Activated CD4-positive, alpha-beta T cell treated with anti-CD3 and anti-CD28 coated beads, Interleukin-10, Interleukin-2, amounts not matched to agents 100 ng/mL and 50 ng/mL, durations not matched to agents 16 hours and 8 hours (primary cell): ENCODE data around the gene CTNNA2.

Experiments used
- DNase-seq: peaks from one replicate; pipeline ENCODE4 v3.0.0-alpha.2; 2020

The CTNNA2 gene

GRCh38 chr2:79862756-79863155 is 349.9 kb downstream of the CTNNA2 start:
- DNase-seq = no peak

DNA sequence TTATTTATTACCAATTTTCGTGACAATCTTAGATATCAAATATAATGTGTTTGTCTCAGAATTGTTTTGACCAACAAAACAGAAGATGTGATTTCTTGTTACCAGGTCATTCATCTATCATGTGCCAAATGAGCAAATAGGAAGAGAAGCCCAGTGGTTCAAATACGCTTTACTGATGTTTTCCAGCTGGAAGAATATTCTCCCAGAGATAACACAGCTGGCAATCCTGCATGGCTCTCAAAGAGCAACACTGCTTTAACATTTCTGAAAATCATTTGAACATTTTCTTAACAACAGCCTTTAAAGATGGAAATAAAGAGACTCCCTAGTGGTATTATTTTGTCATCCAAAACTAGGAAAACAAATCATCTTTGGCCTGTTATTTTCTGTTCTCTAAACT is 359.8 kb downstream of the CTNNA2 start:
- DNase-seq = no peak

GRCh38 chr2:79874015-79874414 is 361.2 kb downstream of the CTNNA2 start:
- no peak for DNase-seq

GRCh38 chr2:79876430-79876829 is 363.6 kb downstream of the CTNNA2 start:
- DNase-seq = no peak

DNA sequence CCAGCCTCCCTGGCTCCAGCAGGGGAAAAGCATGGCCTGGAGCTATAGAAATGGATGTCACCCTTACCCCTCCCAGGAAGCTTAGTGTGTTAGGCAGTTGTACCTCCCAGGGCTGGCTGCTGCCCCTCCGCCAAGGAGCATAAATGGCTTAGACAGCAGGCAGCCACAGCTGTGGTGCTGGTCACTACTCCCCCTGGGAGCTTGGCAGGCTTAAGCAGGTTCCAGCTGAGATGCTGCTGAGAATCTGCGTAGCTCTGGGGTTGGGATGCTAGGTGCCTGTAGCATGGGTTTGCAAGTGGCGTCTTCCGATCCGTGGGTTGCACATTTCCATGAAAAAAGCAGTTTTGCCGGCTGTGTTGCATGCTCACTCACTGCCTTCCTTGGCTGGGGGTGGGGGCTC is 369.7 kb downstream of the CTNNA2 start:
- no peak for DNase-seq

GRCh38 chr2:79887747-79888374 is 375.0 kb downstream of the CTNNA2 start:
- DNase-seq = peak; percentile 51

DNA sequence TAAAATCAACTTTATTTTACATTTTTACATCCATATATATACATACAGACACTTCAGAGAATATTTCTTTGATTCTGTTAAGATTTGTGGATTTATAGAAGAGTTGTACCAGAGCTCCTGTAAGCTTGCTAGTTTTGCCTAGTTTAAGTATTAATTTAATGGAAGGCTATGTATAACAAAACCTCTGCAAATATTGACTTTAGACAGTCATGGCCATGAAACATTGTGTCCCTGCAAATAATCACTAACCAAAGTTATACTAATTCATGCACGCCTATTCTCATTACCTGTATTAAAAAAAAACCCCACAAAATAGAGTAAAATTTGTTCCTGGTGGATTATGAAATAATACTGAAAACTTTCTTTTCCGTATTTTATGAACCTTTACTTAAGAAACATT is 379.3 kb downstream of the CTNNA2 start:
- no peak for DNase-seq

- DNase-seq = no peak
Observed at GRCh38 chr2:79899196-79899595, 386.3 kb downstream of the CTNNA2 start.

GRCh38 chr2:79901161-79901560 is 388.3 kb downstream of the CTNNA2 start:
- no peak for DNase-seq

DNA sequence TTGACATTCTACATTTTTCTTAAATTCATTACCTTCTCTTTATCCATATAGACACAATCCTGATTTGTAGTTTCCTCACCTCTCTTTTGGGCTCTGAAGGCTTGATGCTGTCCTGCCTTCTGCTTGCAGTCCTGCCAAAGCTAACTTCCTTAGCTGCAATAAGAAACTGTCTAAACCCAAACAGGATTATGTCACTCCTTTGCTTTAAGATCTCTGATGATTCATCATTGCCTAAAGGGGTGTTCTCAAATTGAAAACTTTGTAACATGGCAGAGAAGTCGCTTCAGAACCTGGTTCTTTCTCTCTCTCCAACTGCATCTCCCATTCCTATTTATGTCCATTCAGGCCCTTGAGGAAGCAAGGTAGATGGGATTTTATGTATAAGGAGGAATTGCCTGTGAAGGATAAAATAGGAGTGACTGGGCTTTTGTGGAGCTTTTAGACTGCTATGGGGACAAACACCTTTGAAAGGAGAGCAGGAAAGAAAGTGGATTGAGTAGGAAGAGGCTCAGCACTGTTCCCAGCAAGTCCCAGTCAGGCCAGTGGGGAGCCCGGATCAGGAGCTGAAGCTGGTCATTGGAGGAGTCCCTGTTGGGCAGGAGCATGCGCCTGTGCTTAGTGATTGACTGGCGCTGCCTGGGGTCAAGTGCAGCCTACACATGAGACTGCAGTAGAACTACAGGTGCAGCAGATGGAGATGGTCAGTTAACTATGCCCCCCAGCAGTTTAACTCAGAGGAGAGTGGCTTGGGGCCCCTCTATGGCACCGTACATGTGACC is 390.6 kb downstream of the CTNNA2 start:
- DNase-seq = no peak

GRCh38 chr2:79906139-79906890 is 393.5 kb downstream of the CTNNA2 start:
- DNase-seq = no peak

DNA sequence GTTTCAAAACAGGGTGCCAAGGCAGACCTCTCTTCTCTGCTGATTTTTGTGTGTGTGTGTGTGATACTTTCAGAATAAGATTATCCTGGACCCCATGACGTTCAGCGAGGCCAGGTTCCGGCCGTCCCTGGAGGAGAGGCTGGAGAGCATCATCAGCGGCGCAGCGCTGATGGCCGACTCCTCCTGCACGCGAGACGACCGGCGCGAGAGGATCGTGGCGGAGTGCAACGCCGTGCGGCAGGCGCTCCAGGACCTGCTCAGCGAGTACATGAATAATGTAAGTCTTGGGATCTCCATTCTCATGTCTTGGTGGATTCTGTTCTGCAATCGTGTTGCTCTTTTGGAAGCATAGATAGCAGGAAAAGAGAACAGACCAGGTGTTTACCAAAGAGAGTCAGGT is 396.7 kb downstream of the CTNNA2 start:
- no peak for DNase-seq

GRCh38 chr2:79910643-79911042 is 397.8 kb downstream of the CTNNA2 start:
- DNase-seq = no peak

GRCh38 chr2:79915455-79915854 is 402.6 kb downstream of the CTNNA2 start:
- DNase-seq = no peak

- DNase-seq = no peak
Observed at GRCh38 chr2:79916285-79916684, 403.4 kb downstream of the CTNNA2 start.

GRCh38 chr2:79920512-79921076 is 407.7 kb downstream of the CTNNA2 start:
- no peak for DNase-seq

DNA sequence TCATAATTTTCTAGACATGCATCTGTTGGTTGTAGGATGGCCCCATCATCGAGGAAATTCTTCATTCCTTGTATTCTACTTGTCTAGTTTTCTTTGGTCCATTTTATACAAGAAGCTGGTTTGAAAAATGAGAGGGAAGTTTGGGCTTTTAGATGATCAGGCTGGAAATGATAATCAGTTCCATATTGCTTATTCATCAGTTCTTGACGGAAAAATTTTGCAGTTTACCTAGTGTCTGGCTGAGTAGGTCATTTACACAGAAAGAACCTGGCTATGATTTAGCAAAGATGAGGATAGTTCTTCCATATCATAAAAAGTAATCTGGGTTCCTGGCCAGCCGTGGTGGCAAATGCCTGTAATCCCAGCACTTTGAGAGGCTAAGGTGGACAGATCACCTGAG is 416.8 kb downstream of the CTNNA2 start:
- no peak for DNase-seq

DNA sequence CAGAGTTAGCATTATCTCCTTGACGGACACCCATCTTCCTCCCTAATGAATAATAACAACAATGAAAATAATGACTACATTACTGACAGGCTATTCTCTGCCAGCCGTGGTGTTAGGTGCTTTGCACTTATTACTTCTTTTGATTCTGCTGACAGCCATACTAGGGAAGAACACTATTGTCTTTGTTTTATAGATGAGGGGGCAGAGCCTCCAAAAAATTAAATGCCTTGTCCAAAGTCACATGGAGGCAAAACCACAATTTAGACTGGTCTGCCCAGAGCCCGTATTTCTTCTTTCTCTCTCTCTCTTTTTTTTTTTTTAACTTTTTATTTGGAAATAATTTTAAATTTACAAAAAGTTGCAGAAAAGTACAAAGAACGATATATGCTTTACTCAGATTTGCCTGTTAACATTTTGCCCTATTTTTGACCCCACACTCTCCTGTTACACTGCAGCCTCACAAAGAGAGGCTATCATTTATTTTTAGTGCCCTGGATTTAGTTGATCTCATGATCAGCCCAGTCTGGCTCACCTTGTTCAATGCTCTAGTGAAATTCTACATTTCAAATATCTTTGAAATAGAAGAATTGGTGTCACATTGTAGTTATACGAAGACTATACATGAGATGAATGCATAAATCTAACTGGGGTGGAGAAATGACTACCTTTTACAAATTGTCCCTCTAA is 422.3 kb downstream of the CTNNA2 start:
- no peak for DNase-seq

DNA sequence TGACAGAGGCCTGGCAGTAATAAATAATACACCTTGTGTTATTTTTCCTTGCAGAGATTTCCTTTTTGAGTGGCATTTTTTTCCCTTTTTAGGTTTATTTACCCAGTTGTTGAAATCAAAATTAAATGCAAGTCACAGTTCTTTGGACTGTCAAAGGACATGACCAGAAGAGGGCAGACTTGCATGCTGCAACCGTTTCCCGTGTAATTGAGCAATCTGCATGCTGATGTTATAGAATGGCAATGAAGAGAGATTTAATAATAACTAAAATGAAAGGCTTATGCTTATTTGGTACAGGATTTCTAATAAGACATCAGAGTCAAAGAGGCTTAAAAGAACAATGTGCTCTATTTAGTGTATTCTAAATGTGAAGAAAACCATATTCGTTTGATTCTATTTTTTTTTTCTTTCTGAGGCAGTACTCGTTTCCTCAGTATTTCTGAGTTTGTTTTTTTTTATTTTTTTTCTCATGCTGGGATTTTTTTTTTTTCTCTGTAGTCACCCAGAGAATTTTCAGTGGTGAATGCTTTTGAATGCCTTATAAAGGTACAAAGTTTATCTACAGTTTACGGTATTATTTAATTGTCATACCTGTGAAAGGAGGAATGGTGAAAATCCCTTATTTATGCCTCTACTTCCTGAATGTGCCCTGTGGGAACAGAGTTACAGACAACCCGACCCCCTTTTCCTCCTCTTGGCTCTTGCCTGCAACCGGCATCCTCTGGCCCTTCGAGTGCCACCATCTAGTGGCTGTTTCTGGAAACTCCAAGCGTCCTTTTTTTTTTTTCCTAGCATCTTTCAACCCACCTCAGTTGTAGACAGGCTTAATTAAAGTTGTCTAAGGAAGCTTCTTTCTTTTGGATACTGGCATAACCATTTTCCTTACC is 423.2 kb downstream of the CTNNA2 start:
- peak; percentile 45 for DNase-seq

GRCh38 chr2:79936715-79937114 is 423.9 kb downstream of the CTNNA2 start:
- DNase-seq = no peak

DNA sequence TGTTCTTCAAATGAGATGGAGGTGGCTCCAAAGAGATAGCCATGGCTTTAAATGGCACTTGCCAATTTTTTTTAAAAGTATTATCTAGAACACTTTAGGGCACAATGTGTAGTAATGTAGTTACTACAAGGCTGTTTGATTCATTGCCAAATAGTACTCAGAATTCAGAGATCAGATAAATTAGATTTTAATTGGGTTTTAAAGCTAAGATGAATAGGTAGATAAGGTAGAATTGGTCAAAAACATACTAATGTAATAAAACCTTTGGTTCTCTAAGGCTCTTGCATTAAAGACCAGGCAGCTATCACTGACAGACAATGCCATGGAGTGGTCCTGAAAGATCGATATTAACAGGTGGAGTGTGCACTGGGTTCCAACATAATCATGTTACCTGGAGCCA is 425.8 kb downstream of the CTNNA2 start:
- DNase-seq = no peak

GRCh38 chr2:79940364-79940763 is 427.5 kb downstream of the CTNNA2 start:
- DNase-seq = no peak
